Activated T-cell treated with anti-CD3 and anti-CD28 coated beads, Interleukin-2, amount 50 U/mL, for 1 hour (primary cell): Measurements from ENCODE around the gene BDH1.
A peak's percentile ranks its signal among the peaks of the same experiment; 100 is the strongest.
"Not testable (repeated sequence)": the region's sequence is repeated elsewhere in the genome, so short reads cannot be mapped to it uniquely, and the experiment has no call there.

Experiments
- DNase-seq: peaks from one replicate; pipeline ENCODE4 v3.0.0-alpha.2; 2020

Gene BDH1

GRCh38 chr3:197577366-197578074 lies 21.8 kb upstream of the BDH1 start:
- DNase-seq = no peak

GRCh38 chr3:197576838-197577237 lies 21.1 kb upstream of the BDH1 start:
- DNase-seq = no peak

- no peak for DNase-seq
Measured at GRCh38 chr3:197575362-197575761, 19.6 kb upstream of the BDH1 start.

GRCh38 chr3:197574396-197574991 lies 18.7 kb upstream of the BDH1 start:
- DNase-seq = not testable (repeated sequence)

GRCh38 chr3:197573048-197573767 lies 17.4 kb upstream of the BDH1 start:
- no peak for DNase-seq

- DNase-seq = not testable (repeated sequence)
Measured at GRCh38 chr3:197571880-197572172, 16.1 kb upstream of the BDH1 start.

- not testable (repeated sequence) for DNase-seq
Measured at GRCh38 chr3:197571074-197571879, 15.5 kb upstream of the BDH1 start.

- not testable (repeated sequence) for DNase-seq
Measured at GRCh38 chr3:197569433-197569832, 13.7 kb upstream of the BDH1 start.

- no peak for DNase-seq
Measured at GRCh38 chr3:197567904-197568681, 12.3 kb upstream of the BDH1 start.

GRCh38 chr3:197566155-197566554 lies 10.4 kb upstream of the BDH1 start:
- not testable (repeated sequence) for DNase-seq

GRCh38 chr3:197564097-197564843 lies 8.5 kb upstream of the BDH1 start:
- DNase-seq = no peak

- DNase-seq = no peak
Measured at GRCh38 chr3:197562398-197563251, 6.9 kb upstream of the BDH1 start.

- no peak for DNase-seq
Measured at GRCh38 chr3:197561926-197562325, 6.2 kb upstream of the BDH1 start.

- DNase-seq = no peak
Measured at GRCh38 chr3:197559651-197560050, 3.9 kb upstream of the BDH1 start.

- DNase-seq = peak; percentile 89
Measured at GRCh38 chr3:197554562-197555280, 1.0 kb downstream of the BDH1 start.

- no peak for DNase-seq
Measured at GRCh38 chr3:197554196-197554561, 1.6 kb downstream of the BDH1 start.

- DNase-seq = no peak
Measured at GRCh38 chr3:197552198-197552597, 3.6 kb downstream of the BDH1 start.

- DNase-seq = no peak
Measured at GRCh38 chr3:197550489-197550888, 5.3 kb downstream of the BDH1 start.

GRCh38 chr3:197549261-197549885 lies 6.4 kb downstream of the BDH1 start:
- DNase-seq = no peak
